Left cardiac atrium (tissue), 4 donors: ENCODE results near the gene SLC38A4. TPM values are rescaled to one million over a fixed set of nuclear protein-coding genes. Genes with fewer than 3 reads are reported as not detected.
"Not testable (repeated sequence)": the region's sequence is repeated elsewhere in the genome, so short reads cannot be mapped to it uniquely, and the experiment has no call there.

ENCODE experiments used
- ATAC-seq, 2 donors: fragments of 200-7000 bp; cut with Tn5 transposase; one replicate each; pipeline ENCODE4 v1.9.1; 2020; ENCODE audit warnings: mild to moderate bottlenecking in 2 of 2, moderate library complexity in 2 of 2
- DNase-seq: peaks from one replicate; pipeline ENCODE4 v3.0.0-alpha.2; 2020
- intact Hi-C, 2 donors: fragments of 100-400 bp; cut with DNase I; formaldehyde crosslinking; loops; one replicate each; pipeline versions ENCODE4 v1.14.1 to v1.15.1; 2022 to 2023
- total RNA-seq, 2 donors: library from RNA; stranded (reverse); fragmentation: NEBNext Ultra II Directional; extraction: Animal tissue kit (Norgen Biotek cat#: 25700); gene quantifications; one replicate each; pipeline ENCODE4 v1.2.1, GENCODE V29; 2021
- donor health status: DM: no; HTN: yes; CAD: no.
- donor health status: DM: no; HTN: yes; CAD: no; lungs with severe emphysema.
- donor health status: DM: yes; HTN: yes; CAD: no.
- donor health status: Dilated cardiomyopathy.

The SLC38A4 gene
- total RNA-seq, 2 donors from 2014 or later: 0.52 to 3.3 TPM

DNA sequence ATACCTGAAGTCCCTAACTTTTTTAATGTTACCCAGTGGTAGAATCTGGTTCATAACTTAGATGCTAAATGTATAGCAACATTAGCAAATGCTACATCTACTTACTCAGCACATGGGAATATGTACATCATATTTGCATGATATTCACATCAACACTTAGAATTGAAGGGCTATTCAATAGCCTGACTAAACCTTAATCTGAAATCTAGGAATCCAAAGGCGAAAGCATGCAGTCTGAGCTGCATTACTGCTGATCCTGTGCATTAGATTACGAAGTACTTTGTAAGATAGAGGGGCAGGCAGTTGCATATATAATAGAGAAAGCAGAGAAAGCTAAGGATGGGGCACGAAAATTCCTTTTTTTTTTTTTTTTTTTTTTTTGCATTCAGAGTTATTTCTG is 40.4 kb downstream of the SLC38A4 start:
- no peak for ATAC-seq
- intact Hi-C loops: no loop called here
- DNase-seq: no peak

DNA sequence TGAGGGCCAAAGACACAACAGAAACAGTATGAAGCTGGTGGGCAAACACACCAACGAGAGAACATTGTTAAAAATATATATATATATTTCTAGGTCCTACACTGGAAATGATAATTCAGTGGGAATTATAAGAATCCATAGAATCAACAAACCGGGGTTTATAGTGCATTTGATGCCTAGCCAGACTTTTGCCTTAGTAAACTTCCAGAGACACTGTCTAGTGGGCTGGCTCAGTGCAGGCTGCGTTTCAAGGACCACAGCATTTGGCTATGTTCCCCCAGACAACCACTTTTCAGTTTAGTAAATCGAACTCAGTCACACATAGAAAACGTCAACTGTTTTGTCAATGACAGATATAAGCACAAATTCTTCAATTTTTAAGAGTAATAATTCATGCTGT is 41.9 kb downstream of the SLC38A4 start:
- DNase-seq (no peak), ATAC-seq (no peak)
- intact Hi-C loops: no loop called here

DNA sequence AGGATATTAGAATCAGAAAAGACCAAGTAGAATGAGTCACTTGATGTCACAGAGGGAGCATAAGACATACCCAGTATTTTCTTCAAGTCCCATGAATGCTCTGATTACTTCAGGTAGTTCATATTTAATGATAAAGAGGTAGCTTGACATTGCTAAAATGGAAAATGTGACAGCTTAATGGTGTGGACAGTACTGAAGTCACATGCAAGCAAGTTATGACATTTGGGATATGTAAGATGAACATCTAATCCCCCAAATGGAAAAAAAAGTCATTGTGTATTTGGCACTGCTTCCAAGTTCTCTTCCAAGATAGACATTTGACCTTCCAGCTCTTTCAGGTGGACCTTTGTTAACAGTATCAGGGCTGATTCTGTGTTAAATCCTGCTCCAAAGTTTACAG is 45.9 kb downstream of the SLC38A4 start:
- DNase-seq: no peak
- ATAC-seq: no peak
- intact Hi-C loops: no loop called here

DNA sequence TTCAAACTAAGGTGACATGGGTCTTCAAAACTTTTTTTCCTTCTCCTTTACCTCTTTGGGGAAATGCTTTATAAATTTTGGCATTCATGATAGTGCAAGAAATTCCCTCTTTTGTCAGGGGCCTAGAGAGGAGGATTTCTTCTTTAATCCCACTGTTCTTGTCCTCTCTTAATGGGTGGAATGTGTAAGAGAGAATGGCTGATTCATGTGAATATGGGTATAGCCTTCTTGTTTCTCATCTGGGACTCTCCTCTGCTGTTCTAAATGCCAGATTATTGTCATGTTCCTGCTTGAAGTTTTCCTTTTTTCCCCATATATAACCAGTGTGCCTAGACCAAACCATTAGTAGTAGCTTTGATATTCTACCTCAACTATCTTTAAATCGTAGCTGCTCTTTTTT is 46.7 kb downstream of the SLC38A4 start:
- no peak for ATAC-seq
- DNase-seq: no peak
- intact Hi-C loops: no loop called here

DNA sequence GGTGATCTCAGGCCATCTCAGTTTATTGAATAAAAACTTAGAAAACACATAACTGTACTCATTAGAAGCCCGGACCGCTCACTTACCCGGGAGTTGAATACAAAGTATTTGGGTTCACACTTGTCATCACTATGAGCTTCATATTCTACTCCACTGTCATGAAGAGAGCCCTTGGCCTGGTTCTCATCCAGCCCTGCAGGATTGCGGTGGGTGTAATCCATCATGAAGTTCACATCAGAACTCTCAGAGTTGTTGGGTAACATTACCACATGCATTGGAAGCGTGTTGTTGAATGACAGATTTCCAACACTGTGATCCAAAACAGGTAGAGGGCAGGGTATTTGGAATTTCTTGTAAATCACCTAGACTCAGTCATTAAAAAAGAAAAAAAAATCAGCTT is 47.4 kb downstream of the SLC38A4 start:
- no peak for ATAC-seq
- DNase-seq: no peak
- intact Hi-C loops: no loop called here

DNA sequence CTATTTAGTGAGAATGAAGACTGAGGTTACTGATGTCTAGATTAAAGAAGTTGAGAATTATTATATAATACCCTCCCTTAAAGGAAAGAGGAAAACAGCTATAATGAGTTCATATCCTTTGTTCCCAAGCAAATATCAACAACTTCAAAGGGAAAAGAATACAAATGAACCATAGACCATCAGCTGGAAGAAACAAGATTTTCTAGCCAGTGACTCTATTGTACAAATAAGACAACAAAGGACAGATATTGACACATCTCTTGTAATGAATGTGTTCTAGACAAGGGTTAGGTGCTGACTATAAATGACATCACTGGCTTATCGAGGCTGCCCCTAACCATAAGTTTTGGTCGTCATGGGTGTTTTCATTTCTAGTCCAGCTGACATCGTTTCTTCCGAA is 48.2 kb downstream of the SLC38A4 start:
- ATAC-seq (no peak), DNase-seq (no peak)
- intact Hi-C loops: no loop called here

DNA sequence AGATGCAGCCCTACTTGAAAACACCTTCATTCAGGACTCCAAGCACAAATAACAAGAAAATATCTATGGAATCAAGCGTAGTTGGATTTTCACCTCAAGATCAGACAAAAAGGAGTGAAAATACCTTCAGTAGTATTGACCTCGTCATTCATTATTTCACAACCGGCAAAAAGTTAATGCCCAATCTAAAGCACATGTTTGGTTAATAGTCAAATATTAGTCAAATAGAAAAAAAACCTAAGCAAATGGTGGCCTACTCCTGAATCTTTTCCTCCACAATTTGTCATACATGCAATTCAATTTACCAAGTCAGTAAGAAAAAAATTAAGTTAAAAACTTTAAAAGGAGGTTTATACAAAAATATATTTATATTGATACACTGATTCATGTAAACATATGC is 50.0 kb downstream of the SLC38A4 start:
- intact Hi-C loops: no loop called here
- no peak for DNase-seq
- ATAC-seq: no peak

DNA sequence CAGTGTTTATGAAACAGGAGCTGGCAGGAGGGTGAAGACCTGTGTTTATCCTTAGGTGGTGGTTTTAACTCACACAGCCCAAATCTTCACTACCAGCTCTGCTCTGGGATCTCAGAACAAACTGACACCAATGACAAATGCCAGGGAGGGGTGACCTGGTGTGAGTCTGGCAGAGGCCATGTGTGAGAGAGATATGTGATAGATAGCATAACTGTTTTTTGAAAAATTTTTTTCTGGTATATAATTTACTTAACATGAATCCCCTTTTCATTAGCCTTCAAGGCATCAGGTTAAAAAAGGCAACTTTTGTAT is 51.5 kb downstream of the SLC38A4 start:
- no peak for ATAC-seq
- DNase-seq: no peak
- intact Hi-C loops: no loop called here

DNA sequence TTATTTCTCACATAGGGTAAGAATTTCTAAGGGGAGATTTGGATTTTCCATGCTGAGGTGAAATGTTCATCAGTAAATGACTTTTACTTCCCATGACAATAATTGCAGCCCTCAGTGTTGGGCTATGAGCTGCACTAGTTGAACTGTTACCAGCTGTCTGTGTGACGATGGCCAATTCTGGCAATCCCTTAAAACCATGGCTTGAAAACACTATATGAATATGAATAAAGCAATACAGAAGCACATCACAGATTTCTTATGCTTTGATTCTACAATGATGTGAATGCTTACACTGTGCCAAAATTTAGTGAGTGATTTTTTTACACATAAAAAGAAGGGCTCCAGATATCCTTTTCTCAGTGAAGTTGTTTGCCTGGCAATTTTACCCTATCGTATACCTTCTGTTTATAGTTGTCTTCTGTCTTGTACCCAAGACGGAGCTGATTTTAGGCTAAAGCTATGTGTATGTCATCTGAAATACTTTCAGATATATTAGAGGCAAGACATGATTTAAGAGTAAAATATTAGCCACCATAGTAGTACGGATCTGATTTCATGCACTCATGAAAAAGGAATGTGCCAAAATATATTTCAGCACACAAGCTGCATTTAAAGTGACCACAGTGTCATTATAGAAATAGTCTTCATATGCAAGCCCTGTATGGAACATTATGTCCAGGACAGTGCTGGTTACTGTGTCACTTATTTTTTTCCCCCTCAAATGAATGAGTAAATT is 52.0 kb downstream of the SLC38A4 start:
- intact Hi-C loops: no loop called here
- DNase-seq (no peak), ATAC-seq (no peak)

DNA sequence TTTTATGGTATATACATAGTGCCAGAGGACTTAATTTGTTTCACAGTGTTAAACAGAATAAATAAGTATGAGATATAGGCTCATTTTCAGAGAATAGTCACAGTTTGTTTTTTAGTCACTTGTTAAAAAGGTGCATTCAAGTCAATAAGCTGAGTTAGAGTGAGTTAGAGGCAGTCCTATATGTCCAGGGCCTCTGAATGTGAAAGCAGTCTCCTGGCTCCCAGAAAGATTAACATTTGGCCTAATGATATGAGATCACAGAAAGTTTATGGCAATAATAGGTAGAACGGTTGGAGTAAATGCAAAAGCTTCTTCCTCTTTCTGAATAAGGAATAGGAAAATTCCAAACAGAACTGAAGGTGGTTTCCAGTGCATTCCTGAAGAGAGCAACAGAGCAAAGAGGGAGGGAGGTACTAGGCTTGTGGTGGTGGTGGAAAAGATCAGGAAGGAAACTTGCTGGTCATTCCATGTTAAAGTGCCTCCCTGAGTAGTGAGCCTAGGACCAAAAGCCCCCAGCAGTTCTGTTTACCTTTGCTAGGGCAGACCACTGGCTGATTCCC is 54.4 kb downstream of the SLC38A4 start:
- DNase-seq: no peak
- intact Hi-C loops: no loop called here
- ATAC-seq: no peak

DNA sequence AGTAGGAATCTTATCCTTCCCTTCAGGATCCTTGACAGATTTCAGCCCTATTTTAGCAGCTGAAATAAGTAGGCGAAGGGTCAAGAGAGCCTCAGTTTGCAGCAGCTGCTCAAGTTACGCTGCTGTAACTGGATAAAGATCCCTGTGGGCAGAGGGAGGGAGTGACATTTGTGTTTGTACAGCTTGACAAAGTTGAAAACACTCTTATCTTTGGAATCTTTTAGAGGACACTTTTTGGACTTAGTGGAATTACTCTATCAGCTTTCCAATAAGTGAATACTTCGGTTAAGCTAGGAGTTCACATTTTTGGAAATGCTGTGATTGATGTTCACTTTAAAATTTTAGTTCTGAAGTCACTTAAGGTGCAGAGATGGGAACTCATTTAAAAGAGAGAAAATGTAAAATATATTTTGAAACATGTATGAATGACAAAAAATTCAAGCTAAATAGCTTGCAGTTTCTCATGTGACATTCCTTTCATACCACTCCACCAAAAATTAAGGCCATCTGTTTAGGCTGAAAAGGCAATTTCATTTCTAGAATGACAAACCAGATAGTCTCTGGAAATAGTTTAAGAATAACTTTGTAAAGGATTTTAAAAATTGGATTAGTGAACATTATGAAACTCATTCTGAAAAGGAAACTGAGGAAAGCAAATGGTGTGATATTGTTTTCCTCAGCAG is 55.2 kb downstream of the SLC38A4 start:
- DNase-seq (peak; percentile 17), ATAC-seq (peak; percentile 58 to 86)
- intact Hi-C loops: no loop called here

DNA sequence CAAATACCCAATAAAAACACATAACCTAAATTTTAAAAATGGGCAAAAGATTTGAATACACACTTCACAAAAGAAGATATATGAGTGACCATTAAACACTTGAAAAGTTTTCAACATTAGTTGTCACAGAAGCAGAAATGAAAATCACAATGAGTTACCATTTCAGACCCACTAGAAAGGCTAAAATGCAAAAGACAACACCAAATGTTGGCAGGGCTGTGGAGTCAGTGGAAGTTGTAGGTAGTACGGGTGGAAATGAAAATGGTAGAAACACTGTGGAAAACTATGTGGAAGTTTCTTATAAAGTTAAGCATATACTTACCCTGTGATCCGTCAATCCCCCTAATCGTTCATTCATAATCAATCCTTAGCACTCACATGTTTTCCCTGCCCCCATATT is 61.8 kb downstream of the SLC38A4 start:
- intact Hi-C loops: no loop called here
- ATAC-seq: no peak
- no peak for DNase-seq

DNA sequence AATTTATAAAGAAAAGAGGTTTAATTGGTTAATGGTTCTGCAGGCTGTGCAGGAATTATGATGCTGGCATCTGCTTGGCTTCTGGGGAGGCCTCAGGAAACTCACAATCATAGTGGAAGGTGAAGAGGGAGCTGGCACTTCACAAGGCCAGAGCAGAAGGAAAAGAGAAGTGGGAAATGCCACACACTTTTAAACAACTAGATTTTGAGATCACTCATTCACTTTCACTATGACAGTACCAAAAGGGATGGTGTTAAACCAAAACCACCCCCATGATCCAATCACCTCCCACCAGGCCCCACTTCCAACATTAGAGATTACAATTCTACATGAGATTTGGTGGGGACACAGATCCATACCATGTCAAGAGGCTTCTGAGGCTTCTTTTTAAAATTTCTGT is 62.6 kb downstream of the SLC38A4 start:
- intact Hi-C loops: no loop called here
- ATAC-seq (no peak), DNase-seq (no peak)

DNA sequence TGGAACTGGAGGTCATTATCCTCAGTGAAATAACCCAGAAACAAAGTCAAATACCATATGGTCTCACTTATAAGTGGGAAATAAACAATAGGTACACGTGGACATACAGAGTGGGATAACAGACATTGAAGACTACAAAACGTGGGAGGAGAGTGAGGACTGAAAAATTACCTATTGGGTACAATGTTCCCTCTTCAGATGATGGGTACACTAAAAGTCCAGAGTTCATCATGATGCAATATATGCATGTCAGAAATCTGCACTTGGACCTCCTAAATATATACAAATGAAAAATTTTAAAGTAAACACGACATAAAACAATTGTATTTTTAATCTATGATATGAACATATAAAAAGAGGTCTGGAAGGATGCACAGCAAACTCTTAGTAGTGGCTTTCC is 71.2 kb downstream of the SLC38A4 start:
- intact Hi-C loops: no loop called here
- DNase-seq: no peak

DNA sequence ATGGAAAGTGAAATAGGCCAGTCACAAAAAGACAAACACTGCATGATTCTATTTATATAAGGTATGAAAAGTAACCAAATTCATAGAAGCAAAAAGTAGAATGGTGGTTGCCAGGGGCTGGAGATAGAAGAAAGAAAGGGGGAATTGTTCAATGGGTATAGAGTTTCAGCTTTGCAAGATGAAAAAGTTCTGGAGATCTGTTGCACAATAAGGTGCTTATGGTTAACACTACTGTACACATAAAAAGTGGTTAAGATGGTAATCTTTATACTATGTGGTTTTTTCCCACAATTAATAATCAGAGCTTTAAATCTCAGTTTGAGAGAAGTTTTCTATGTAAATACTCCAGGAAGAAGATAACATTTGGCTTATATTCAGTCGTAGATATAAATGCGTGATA is 73.4 kb downstream of the SLC38A4 start:
- ATAC-seq: no peak
- intact Hi-C loops: no loop called here
- no peak for DNase-seq

More for the DNA sequence above, 71.2 kb downstream of the SLC38A4 start:
- ATAC-seq: no peak

DNA sequence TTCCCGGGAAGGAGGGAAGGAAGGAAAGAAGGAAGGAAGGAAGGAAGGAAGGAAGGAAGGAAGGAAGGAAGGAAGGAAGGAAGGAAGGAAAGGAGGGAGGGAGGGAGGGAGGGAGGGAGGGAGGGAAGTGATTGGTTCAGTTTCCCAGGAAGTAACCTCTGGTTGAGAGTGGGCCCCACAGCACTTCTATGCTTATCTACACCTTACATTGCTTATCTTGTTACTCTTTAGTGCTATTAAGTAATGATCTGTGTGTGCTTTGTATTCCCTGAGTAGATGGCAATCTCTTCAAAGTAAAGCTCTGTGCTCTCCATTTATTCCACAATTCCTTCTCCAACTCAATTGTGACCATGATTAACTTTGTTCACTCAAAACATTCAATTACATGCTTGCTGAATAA is 74.6 kb downstream of the SLC38A4 start:
- intact Hi-C loops: no loop called here

DNA sequence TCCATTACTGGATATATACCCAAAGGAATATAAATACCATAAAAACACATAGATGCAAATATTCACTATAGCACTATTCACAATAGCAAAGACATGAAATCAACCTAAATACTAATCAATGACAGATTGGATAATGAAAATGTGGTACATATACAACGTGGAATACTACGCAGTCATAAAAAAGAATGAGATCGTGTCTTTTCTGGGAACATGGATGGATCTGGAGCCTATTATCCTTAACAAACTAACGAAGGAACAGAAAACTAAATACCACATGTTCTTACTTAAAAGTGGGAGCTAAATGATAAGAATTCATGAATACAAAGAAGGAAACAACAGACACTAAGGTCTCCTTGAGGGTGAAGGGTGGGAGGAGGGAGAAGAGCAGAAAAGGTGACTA is 76.5 kb downstream of the SLC38A4 start:
- DNase-seq: no peak
- intact Hi-C loops: no loop called here
- no peak for ATAC-seq

More for the DNA sequence above, 74.6 kb downstream of the SLC38A4 start:
- DNase-seq (no peak), ATAC-seq (no peak)

DNA sequence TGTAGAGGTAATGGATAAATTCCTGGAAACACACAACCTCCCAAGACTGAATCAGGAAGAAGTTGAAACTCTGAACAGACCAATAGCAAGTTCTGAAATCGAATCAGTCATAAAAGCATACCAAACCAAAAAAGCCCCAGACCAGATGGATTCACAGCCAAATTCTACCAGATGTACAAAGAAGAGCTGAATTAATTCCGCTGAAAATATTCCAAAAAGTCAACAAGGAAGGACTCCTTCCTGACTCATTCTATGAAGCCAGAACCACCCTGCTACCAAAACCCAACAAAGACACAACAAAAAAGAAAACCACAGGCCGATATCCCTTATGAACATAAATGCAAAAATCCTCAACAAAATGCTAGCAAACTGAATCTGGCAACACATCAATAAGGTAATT is 81.5 kb downstream of the SLC38A4 start:
- DNase-seq (no peak), ATAC-seq (no peak)
- intact Hi-C loops: no loop called here

DNA sequence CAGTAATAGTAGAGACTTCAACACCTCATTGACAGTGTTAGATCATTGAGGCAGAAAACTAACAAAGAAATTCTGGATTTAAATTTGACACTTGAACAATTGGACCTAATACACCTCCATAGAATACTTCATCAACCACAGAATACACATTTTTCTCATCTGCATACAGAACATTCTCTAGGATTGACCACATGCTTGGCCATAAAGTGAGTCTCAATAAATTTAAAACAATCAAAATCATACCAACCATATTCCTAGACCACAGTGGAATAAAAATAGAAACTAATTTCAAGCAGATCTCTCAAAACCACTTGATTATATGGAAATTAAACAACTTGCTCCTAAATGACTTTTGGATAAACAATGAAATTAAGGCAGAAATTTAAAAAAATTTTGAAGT is 82.3 kb downstream of the SLC38A4 start:
- intact Hi-C loops: no loop called here
- ATAC-seq (no peak), DNase-seq (no peak)

DNA sequence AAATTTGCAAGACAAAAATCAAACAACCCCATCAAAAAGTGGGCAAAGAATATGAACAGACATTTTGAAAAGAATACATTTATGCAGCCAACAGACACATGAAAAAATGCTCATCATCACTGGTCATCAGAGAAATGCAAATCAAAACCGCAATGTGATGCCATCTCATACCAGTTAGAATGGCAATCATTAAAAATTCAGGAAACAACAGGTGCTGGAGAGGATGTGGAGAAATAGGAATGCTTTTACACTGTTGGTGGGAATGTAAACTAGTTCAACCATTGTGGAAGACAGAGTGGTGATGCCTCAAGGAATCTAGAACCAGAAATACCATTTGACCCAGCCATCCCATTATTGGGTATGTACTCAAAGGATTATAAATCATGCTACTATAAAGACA is 83.5 kb downstream of the SLC38A4 start:
- DNase-seq, ATAC-seq, intact Hi-C loops: not testable (repeated sequence)

DNA sequence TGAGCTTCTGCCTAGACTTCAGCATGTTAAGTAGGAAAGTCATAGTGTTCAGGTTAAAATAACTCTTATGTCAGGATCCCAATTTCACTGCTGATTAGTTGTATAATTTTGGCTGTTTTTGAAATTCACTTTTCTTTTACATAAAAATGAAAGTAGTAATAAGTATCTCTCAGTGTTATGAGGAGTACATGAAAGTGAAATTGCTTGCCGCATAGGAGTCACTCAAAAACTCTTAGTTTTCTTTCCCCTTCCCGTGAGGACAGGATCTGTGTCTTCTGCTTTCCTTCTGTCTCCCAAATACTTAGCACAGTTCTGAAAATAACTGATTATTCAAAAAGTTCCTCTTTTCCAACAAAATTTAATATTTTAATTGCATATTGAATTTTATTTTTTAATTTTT is 100.5 kb downstream of the SLC38A4 start:
- ATAC-seq (no peak), DNase-seq (no peak)
- intact Hi-C loops: no loop called here
